HepG2 (cell line): ENCODE results near the gene SESN2. TPM values are rescaled to one million over a fixed set of nuclear protein-coding genes. Genes with fewer than 3 reads are reported as not detected.
A peak's percentile ranks its signal among the peaks of the same experiment; 100 is the strongest.

Experiments used
- GMEB2 ChIP-seq: IDR thresholded peaks from 2 replicates; pipeline ENCODE4 v1.6.1; 2016; ENCODE audit warnings: missing biosample characterization, missing genetic modification reagents, low read depth
- HHEX ChIP-seq: IDR thresholded peaks from 2 replicates; pipeline ENCODE4 v1.6.1; 2016; ENCODE audit warnings: control low read depth
- HOXA7 ChIP-seq: sonication (generic); formaldehyde crosslinking; IDR thresholded peaks from 2 replicates; pipeline ENCODE4 v1.8.1; 2022; ENCODE audit warnings: mild to moderate bottlenecking, missing genetic modification reagents, moderate library complexity
- KDM1A ChIP-seq: IDR thresholded peaks from 2 replicates; pipeline ENCODE4 v1.6.1; 2016; ENCODE audit warnings: missing compliant biosample characterization
- LBX2 ChIP-seq: sonication (generic); formaldehyde crosslinking; IDR thresholded peaks from 2 replicates; pipeline ENCODE4 v1.5.0; 2020; ENCODE audit warnings: missing genetic modification reagents, mild to moderate bottlenecking, borderline replicate concordance
- MED8 ChIP-seq: sonication (generic); formaldehyde crosslinking; IDR thresholded peaks from 2 replicates; pipeline ENCODE4 v1.8.1; 2023; ENCODE audit warnings: mild to moderate bottlenecking, missing genetic modification reagents; ENCODE audit not compliant: insufficient replicate concordance
- MYPOP ChIP-seq: sonication (generic); formaldehyde crosslinking; IDR thresholded peaks from 2 replicates; pipeline ENCODE4 v1.8.1; 2023; ENCODE audit warnings: mild to moderate bottlenecking, moderate library complexity, missing genetic modification reagents
- PRDM15 ChIP-seq: sonication (generic); formaldehyde crosslinking; IDR thresholded peaks from 2 replicates; pipeline ENCODE4 v1.4.0; 2020; ENCODE audit warnings: missing genetic modification reagents
- PTBP1 ChIP-seq: fragments of 200-400 bp; formaldehyde crosslinking; IDR thresholded peaks from 2 replicates; pipeline ENCODE4 v1.6.1; 2018; ENCODE audit warnings: low read length, low read depth; ENCODE audit not compliant: poor library complexity, severe bottlenecking
- REPIN1 ChIP-seq: sonication (generic); formaldehyde crosslinking; IDR thresholded peaks from 2 replicates; pipeline ENCODE4 v1.8.0; 2022; ENCODE audit warnings: missing genetic modification reagents, low read depth, mild to moderate bottlenecking, borderline replicate concordance
- RFXAP ChIP-seq: sonication (generic); formaldehyde crosslinking; IDR thresholded peaks from 2 replicates; pipeline ENCODE4 v1.4.0; 2020; ENCODE audit warnings: missing genetic modification reagents, borderline replicate concordance
- ZBTB3 ChIP-seq: sonication (generic); formaldehyde crosslinking; IDR thresholded peaks from 2 replicates; pipeline ENCODE4 v1.4.0; 2020; ENCODE audit warnings: low read depth, mild to moderate bottlenecking, moderate library complexity, missing genetic modification reagents, borderline replicate concordance
- ZFYVE20 ChIP-seq: sonication (generic); formaldehyde crosslinking; IDR thresholded peaks from 2 replicates; pipeline ENCODE4 v1.8.0; 2023; ENCODE audit warnings: low read depth, mild to moderate bottlenecking, moderate library complexity, missing genetic modification reagents, borderline replicate concordance
- ZNF205 ChIP-seq: IDR thresholded peaks from 2 replicates; pipeline ENCODE4 v1.6.1; 2018; ENCODE audit warnings: missing biosample characterization, missing genetic modification reagents
- ZNF512B ChIP-seq: sonication (generic); formaldehyde crosslinking; IDR thresholded peaks from 2 replicates; pipeline ENCODE4 v1.5.1; 2020; ENCODE audit warnings: missing genetic modification reagents, mild to moderate bottlenecking, borderline replicate concordance
- ZNF567 ChIP-seq: sonication (generic); formaldehyde crosslinking; IDR thresholded peaks from 2 replicates; pipeline ENCODE4 v1.8.1; 2023; ENCODE audit warnings: mild to moderate bottlenecking, missing genetic modification reagents, borderline replicate concordance
- ZNF570 ChIP-seq: sonication (generic); formaldehyde crosslinking; IDR thresholded peaks from 2 replicates; pipeline ENCODE4 v1.4.0; 2020; ENCODE audit warnings: mild to moderate bottlenecking, missing genetic modification reagents, borderline replicate concordance
- ZSCAN12 ChIP-seq: sonication (generic); formaldehyde crosslinking; IDR thresholded peaks from 2 replicates; pipeline ENCODE4 v1.9.0; 2021; ENCODE audit warnings: mild to moderate bottlenecking, missing genetic modification reagents
- polyA plus RNA-seq, 8 experiments: library from polyadenylated mRNA; depleted of rRNA in 3 of 8; stranded (reverse) in 7 of 8; unstranded in 1 of 8; fragments of >200 nt; fragmentation: Illumina TruSeq in 4 of 8; extraction: Trizol in 4 of 8; gene quantifications; 2 replicates each; pipeline versions ENCODE4 v1.2.1 to v1.2.3, GENCODE V29; 2011 to 2016; ENCODE audit warnings: low read depth in 4 of 8, missing spikeins in 1 of 8, mixed read lengths in 1 of 8; ENCODE audit not compliant: insufficient read depth in 1 of 8
- total RNA-seq, 5 experiments: library from RNA; depleted of rRNA; stranded (reverse); fragments of >200 nt; fragmentation: Illumina TruSeq; extraction: Trizol; gene quantifications; 2 replicates each; pipeline ENCODE4 v1.2.3, GENCODE V29; 2016; ENCODE audit warnings: low read depth in 1 of 5

SESN2 gene
- total and polyA plus RNA-seq, 2 of the 13 experiments (the other 11 are each of a cell fraction or from before 2014, with no cell fraction given): 13.2 to 19.1 TPM

- TF ChIP-seq HHEX (CRISPR knock-in tag) (no peak), RFXAP (no peak), PRDM15 (CRISPR knock-in tag) (no peak), PTBP1 (no peak), ZNF512B (CRISPR knock-in tag) (peak; percentile 56; the same call in 1 of the 2 replicates), MYPOP (peak; percentile 42), KDM1A (CRISPR knock-in tag) (peak; percentile 52; the same call in 1 of the 2 replicates), ZNF567 (CRISPR knock-in tag) (no peak), ZSCAN12 (CRISPR knock-in tag) (no peak), HOXA7 (no peak), GMEB2 (CRISPR knock-in tag) (no peak), REPIN1 (CRISPR knock-in tag) (peak; percentile 81), MED8 (no peak), ZNF205 (CRISPR knock-in tag) (peak; percentile 79; the same call in 1 of the 2 replicates), ZFYVE20 (CRISPR knock-in tag) (no peak), ZNF570 (CRISPR knock-in tag) (no peak), LBX2 (CRISPR knock-in tag) (no peak), ZBTB3 (CRISPR knock-in tag) (no peak; the same call in 1 of the 2 replicates)
Measured at GRCh38 chr1:28296401-28297261, 37.3 kb downstream of the SESN2 start (continued).
